Mesenchymal stem cell (in vitro differentiated cells and primary cell): ENCODE measurements around the gene FARS2.

Source experiments
- DNase-seq: peaks from one replicate; pipeline ENCODE4 v3.0.0-alpha.2; 2013
- H2AFZ ChIP-seq: one replicate; pipeline ENCODE4 v1.6.1; 2013; ENCODE audit warnings: low read depth, mild to moderate bottlenecking, control low read depth, inconsistent platforms, low read length, moderate library complexity
- H2AK5ac ChIP-seq: 2 replicates; pipeline ENCODE4 v1.6.1; 2013; ENCODE audit warnings: low read length, moderate library complexity, mild to moderate bottlenecking, inconsistent platforms; ENCODE audit not compliant: severe bottlenecking
- H2BK120ac ChIP-seq: one replicate; pipeline ENCODE4 v1.6.1; 2013; ENCODE audit warnings: low read depth, mild to moderate bottlenecking, inconsistent platforms, low read length, moderate library complexity
- H2BK12ac ChIP-seq, 2 experiments: one replicate each; pipeline ENCODE4 v1.6.1; 2013; ENCODE audit warnings: inconsistent platforms in 2 of 2, low read length in 2 of 2, mild to moderate bottlenecking in 2 of 2, moderate library complexity in 2 of 2, control low read depth in 1 of 2
- H2BK15ac ChIP-seq: one replicate; pipeline ENCODE4 v1.6.1; 2013; ENCODE audit warnings: mild to moderate bottlenecking, low read depth, inconsistent platforms; ENCODE audit not compliant: poor library complexity, severe bottlenecking
- H2BK5ac ChIP-seq: 2 replicates; pipeline ENCODE4 v1.6.1; 2013; ENCODE audit warnings: low read depth, mild to moderate bottlenecking, low read length, control low read depth, inconsistent platforms; ENCODE audit not compliant: poor library complexity, severe bottlenecking
- H3K14ac ChIP-seq, 2 experiments: one replicate each; pipeline ENCODE4 v1.6.1; 2013; ENCODE audit warnings: inconsistent platforms in 2 of 2, low read length in 2 of 2, control low read depth in 1 of 2, mild to moderate bottlenecking in 1 of 2, moderate library complexity in 1 of 2
- H3K18ac ChIP-seq, 2 experiments: one replicate each; pipeline ENCODE4 v1.6.1; 2013; ENCODE audit warnings: inconsistent platforms in 2 of 2, low read length in 2 of 2, control low read depth in 1 of 2, low read depth in 1 of 2, mild to moderate bottlenecking in 1 of 2
- H3K23ac ChIP-seq, 2 experiments: one replicate each; pipeline ENCODE4 v1.6.1; 2013; ENCODE audit warnings: inconsistent platforms in 2 of 2, low read length in 2 of 2, mild to moderate bottlenecking in 2 of 2, moderate library complexity in 2 of 2, control low read depth in 1 of 2
- H3K27ac ChIP-seq: 2 replicates; pipeline ENCODE4 v1.5.1; 2013; ENCODE audit warnings: mild to moderate bottlenecking, moderate library complexity, low read length, control low read depth, inconsistent platforms; ENCODE audit not compliant: poor library complexity, severe bottlenecking
- H3K27me3 ChIP-seq, 2 experiments: 2 replicates each; pipeline versions ENCODE4 v1.6.1 to v1.7.0; 2013; ENCODE audit warnings: low read length in 2 of 2, mild to moderate bottlenecking in 2 of 2, moderate library complexity in 2 of 2, control low read depth in 1 of 2, inconsistent platforms in 1 of 2; ENCODE audit not compliant: control insufficient read depth in 1 of 2, insufficient read depth in 1 of 2
- H3K36me3 ChIP-seq, 2 experiments: 2 replicates each; pipeline versions ENCODE4 v1.6.1 to v1.7.0; 2013; ENCODE audit warnings: low read length in 2 of 2, control low read depth in 1 of 2, inconsistent platforms in 1 of 2, low read depth in 1 of 2, mild to moderate bottlenecking in 1 of 2; ENCODE audit not compliant: insufficient read depth in 2 of 2, control insufficient read depth in 1 of 2
- H3K4ac ChIP-seq, 2 experiments: one replicate each; pipeline ENCODE4 v1.6.1; 2013; ENCODE audit warnings: inconsistent platforms in 2 of 2, low read length in 2 of 2, mild to moderate bottlenecking in 2 of 2, moderate library complexity in 2 of 2, control low read depth in 1 of 2, low read depth in 1 of 2
- H3K4me1 ChIP-seq: 2 replicates; pipeline ENCODE4 v1.6.1; 2013; ENCODE audit warnings: low read depth, low read length, control low read depth; ENCODE audit not compliant: control insufficient read depth, insufficient read depth
- H3K4me2 ChIP-seq: 2 replicates; pipeline ENCODE4 v1.6.1; 2013; ENCODE audit warnings: low read length, mild to moderate bottlenecking, inconsistent platforms; ENCODE audit not compliant: poor library complexity, severe bottlenecking
- H3K4me3 ChIP-seq, 2 experiments: 2 replicates each; pipeline versions ENCODE4 v1.5.1 to v1.7.0; 2013; ENCODE audit warnings: low read length in 2 of 2, mild to moderate bottlenecking in 2 of 2, control low read depth in 1 of 2, low read depth in 1 of 2; ENCODE audit not compliant: insufficient read depth in 1 of 2
- H3K79me1 ChIP-seq: replicated peaks from 2 replicates; pipeline ENCODE4 v1.6.1; 2013; ENCODE audit warnings: mild to moderate bottlenecking, control low read depth, low read length, inconsistent platforms; ENCODE audit not compliant: poor library complexity, severe bottlenecking
- H3K9ac ChIP-seq: 2 replicates; pipeline ENCODE4 v1.7.0; 2013; ENCODE audit warnings: mild to moderate bottlenecking, low read length, moderate library complexity
- H3K9me3 ChIP-seq: 2 replicates; pipeline ENCODE4 v1.7.0; 2013; ENCODE audit warnings: mild to moderate bottlenecking, low read length; ENCODE audit not compliant: control insufficient read depth
- H4K8ac ChIP-seq: one replicate; pipeline ENCODE4 v1.6.1; 2013; ENCODE audit warnings: inconsistent platforms, mild to moderate bottlenecking, low read length, moderate library complexity
- H4K91ac ChIP-seq: one replicate; pipeline ENCODE4 v1.6.1; 2013; ENCODE audit warnings: mild to moderate bottlenecking, low read length, inconsistent platforms
- WGBS: methylation state at CpG from one replicate; pipeline ENCODE4 v1.1.7; 2013; ENCODE audit warnings: mixed read lengths; 5-methylcytosine and 5-hydroxymethylcytosine counted together

The FARS2 gene

DNA sequence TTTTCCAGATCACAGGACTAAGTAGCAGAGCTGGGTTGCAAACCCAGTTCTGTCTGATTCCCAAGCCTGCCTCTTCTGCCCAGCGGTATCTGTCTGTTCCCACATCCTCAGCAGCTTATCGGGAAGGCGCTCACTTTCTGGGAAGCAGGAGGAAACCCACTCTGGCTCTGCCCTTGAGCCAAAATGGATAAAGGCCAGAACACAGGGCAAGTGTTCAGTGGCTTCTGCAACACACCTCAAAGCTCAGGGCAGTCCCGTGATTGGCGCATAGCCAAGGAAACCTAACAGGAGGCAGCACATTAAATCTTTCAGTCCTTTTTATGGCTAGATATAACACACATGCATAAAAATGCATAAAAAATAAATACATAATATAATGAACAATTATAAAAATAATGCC, 483.2 kb downstream of the FARS2 start:
- no peak overlapping the region for H3K4me3 ChIP-seq
- H3K23ac ChIP-seq: no peak overlapping the region
- no peak overlapping the region for H3K9ac ChIP-seq
- H2BK120ac ChIP-seq: no peak overlapping the region
- no peak overlapping the region for H3K4me2 ChIP-seq
- no peak overlapping the region for H3K18ac ChIP-seq
- H2AK5ac ChIP-seq: no peak overlapping the region
- H2BK15ac ChIP-seq: no peak overlapping the region
- H4K91ac ChIP-seq: no peak overlapping the region
- no peak overlapping the region for H4K8ac ChIP-seq
- H3K9me3 ChIP-seq: no peaks in the 10 kb centered on the region
- no peak overlapping the region for H2BK12ac ChIP-seq
- no peak for DNase-seq
- H3K79me1 ChIP-seq: no peaks in the 10 kb centered on the region
- H3K4me1 ChIP-seq: no peaks in the 10 kb centered on the region
- no peak overlapping the region for H3K27ac ChIP-seq
- no peaks in the 10 kb centered on the region for H3K27me3 ChIP-seq
- H2BK5ac ChIP-seq: no peak overlapping the region
- no peak overlapping the region for H2AFZ ChIP-seq
- H3K36me3 ChIP-seq: no peaks in the 10 kb centered on the region
- H3K14ac ChIP-seq: no peak overlapping the region
- 98% methylated on average over 5 of the region's 5 CpGs for WGBS
- H3K4ac ChIP-seq: no peak overlapping the region

DNA sequence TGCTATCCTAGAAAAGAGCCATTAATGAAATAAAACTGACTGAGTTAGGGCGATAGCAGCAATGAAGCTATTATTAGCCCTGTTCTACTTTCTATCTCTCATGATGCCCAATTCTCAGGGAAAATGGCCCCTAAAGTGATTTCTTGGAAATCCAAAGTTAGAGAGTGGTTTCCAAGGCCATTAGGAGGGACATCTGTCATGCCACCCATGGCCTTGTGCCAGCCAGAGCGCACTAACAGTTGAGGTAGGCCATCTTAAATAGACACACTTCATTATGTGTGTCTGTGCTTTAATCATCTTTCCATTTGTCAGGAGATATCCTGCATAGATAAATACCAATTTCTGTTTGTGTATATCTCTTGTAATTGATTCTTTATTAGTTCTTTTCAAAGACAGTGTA, 483.8 kb downstream of the FARS2 start:
- Histone ChIP-seq H2AK5ac (no peak overlapping the region), H3K18ac (no peak overlapping the region), H3K9ac (no peak overlapping the region), H2AFZ (no peak overlapping the region), H4K91ac (no peak overlapping the region), H3K27ac (no peak overlapping the region), H3K27me3 (no peaks in the 10 kb centered on the region), H3K4ac (no peak overlapping the region), H3K36me3 (no peaks in the 10 kb centered on the region), H4K8ac (no peak overlapping the region), H2BK15ac (no peak overlapping the region), H2BK12ac (no peak overlapping the region), H3K4me2 (no peak overlapping the region), H3K4me3 (no peak overlapping the region), H2BK5ac (no peak overlapping the region), H3K4me1 (no peaks in the 10 kb centered on the region), H2BK120ac (no peak overlapping the region), H3K14ac (no peak overlapping the region), H3K23ac (no peak overlapping the region), H3K9me3 (no peaks in the 10 kb centered on the region), H3K79me1 (no peaks in the 10 kb centered on the region)
- DNase-seq: no peak
- WGBS: 100% methylated on average over 2 of the region's 2 CpGs

DNA sequence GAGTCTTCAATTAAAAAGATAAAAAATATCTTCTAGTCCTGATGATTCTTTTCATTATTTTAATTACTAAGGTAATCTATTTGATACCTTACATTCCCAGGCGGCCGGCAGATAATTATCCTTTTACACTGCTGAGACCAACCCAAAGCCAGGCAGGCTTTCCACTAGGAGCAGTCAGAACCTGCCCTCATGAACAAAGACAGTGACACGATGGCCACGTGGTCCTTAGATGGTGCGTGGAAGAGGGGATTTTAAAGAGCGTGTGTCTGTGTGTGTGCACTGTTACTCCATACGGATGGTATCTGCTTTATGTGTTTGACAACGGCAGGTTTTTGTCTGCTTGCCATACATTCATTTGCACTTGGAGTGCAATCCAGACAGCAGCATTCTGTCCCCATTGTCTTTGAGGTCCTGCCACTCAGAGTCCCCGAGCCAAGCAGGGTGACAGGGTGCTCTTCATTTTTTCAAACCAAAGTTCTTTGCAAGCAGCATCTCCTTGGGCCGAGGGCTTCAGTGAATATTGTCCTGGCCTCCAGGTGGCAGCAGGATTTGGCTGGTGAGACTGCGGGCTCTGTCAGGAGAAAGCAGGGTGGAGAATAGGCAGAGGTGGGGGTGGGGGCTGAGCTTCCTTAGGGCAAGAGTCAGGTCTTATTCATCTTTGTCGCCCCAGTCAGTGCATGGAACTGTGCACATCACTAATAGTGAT, 484.9 kb downstream of the FARS2 start:
- H3K9ac ChIP-seq: no peak overlapping the region
- H2BK12ac ChIP-seq: no peak overlapping the region
- no peak overlapping the region for H2BK5ac ChIP-seq
- no peak for DNase-seq
- no peaks in the 10 kb centered on the region for H3K9me3 ChIP-seq
- H3K27ac ChIP-seq: no peak overlapping the region
- H4K8ac ChIP-seq: no peak overlapping the region
- H2BK15ac ChIP-seq: no peak overlapping the region
- H2AK5ac ChIP-seq: no peak overlapping the region
- no peaks in the 10 kb centered on the region for H3K79me1 ChIP-seq
- no peaks in the 10 kb centered on the region for H3K27me3 ChIP-seq
- no peak overlapping the region for H3K4ac ChIP-seq
- 80% methylated on average over 11 of the region's 12 CpGs for WGBS
- no peak overlapping the region for H3K23ac ChIP-seq
- H3K14ac ChIP-seq: no peak overlapping the region
- no peak overlapping the region for H3K4me2 ChIP-seq
- no peak overlapping the region for H2BK120ac ChIP-seq
- no peak overlapping the region for H3K4me3 ChIP-seq
- H3K36me3 ChIP-seq: no peaks in the 10 kb centered on the region
- H3K4me1 ChIP-seq: no peaks in the 10 kb centered on the region
- no peak overlapping the region for H4K91ac ChIP-seq
- no peak overlapping the region for H3K18ac ChIP-seq
- no peak overlapping the region for H2AFZ ChIP-seq

DNA sequence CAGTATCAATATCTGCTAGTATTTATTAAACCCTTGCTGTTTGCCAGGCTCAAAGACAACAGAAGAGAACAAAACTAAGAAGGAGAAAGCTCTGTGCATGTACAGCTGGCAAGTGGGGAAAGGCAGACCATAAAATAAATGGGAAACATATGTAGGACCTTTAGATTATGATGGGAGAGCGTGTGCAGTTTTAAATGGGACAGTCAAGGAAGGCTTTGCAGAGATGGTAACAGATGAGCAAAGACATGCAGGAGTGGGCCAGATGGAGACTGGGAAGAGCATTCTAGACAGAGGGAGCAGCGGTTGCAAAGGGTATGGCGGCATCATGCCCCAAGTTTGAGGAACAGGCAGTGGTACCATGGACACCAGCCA, 485.4 kb downstream of the FARS2 start:
- 95% methylated on average over 3 of the region's 3 CpGs for WGBS
- H2BK15ac ChIP-seq: no peak overlapping the region
- no peaks in the 10 kb centered on the region for H3K36me3 ChIP-seq

More for the DNA sequence above, 485.4 kb downstream of the FARS2 start:
- no peak overlapping the region for H2BK5ac ChIP-seq
- H3K23ac ChIP-seq: no peak overlapping the region
- H3K14ac ChIP-seq: no peak overlapping the region
- no peaks in the 10 kb centered on the region for H3K79me1 ChIP-seq
- no peaks in the 10 kb centered on the region for H3K27me3 ChIP-seq
- no peaks in the 10 kb centered on the region for H3K9me3 ChIP-seq
- no peak overlapping the region for H2AFZ ChIP-seq
- H3K4me3 ChIP-seq: no peak overlapping the region
- no peak overlapping the region for H4K8ac ChIP-seq
- no peak for DNase-seq
- no peak overlapping the region for H3K27ac ChIP-seq
- peak overlapping the region in 1 of 2 experiments; percentile 34 for H3K18ac ChIP-seq
- H2BK12ac ChIP-seq: no peak overlapping the region
- H3K4me2 ChIP-seq: no peak overlapping the region
- no peak overlapping the region for H3K4ac ChIP-seq
- H3K4me1 ChIP-seq: peaks cover 2% of the 10 kb centered on the region
- H4K91ac ChIP-seq: no peak overlapping the region
- no peak overlapping the region for H3K9ac ChIP-seq
- H2BK120ac ChIP-seq: no peak overlapping the region
- no peak overlapping the region for H2AK5ac ChIP-seq
